Adipose tissue (tissue), 3 donors: ENCODE data around the gene PHF3. TPM values are rescaled to one million over a fixed set of nuclear protein-coding genes. Genes with fewer than 3 reads are reported as not detected.

Experiments
- H3K27ac ChIP-seq: one replicate; pipeline ENCODE4 v1.5.1; 2013; ENCODE audit warnings: low read depth, low read length
- WGBS, 3 donors: extraction: QIAGEN DNeasy Blood & Tissue Kit; methylation state at CpG; one replicate each; pipeline ENCODE4 v1.1.7; 2013; 5-methylcytosine and 5-hydroxymethylcytosine counted together
- polyA plus RNA-seq, 3 donors: library from polyadenylated mRNA; stranded (reverse); fragments of 200-250 nt; gene quantifications; one replicate each; pipeline ENCODE4 v1.2.3, GENCODE V29; 2013
- donor health status: healthy with polysubstance abuse.
- donor health status: Bipolar disorder and iron deficiency.
- donor health status: healthy.

PHF3 gene
- polyA plus RNA-seq, 3 donors: 9.8 to 17.2 (median 11.8) TPM

DNA sequence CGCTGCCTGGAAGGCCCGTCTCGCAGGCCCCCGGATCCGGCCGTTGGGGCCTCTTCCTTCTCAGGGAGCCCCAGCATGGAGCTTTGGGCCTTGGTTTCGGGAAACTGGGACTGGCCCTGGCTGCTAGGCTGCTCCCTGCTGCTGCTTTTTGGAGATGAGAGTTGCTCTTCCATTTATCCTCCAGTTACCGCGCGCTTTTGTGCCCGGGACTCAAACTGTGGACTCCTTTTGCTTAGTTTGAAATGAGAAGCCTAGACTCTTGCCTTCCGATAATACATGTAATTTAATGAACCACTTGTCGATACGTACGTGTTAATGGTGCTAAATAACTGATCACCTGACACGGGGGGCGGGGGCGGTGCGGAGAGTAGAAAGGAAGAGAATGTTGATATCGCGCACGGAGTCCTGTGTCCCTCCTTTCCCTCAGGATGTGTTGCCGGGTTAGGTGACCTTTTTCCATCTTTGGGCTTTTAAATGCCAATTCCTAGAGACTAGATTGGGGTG is 968 bp downstream of the PHF3 start:
- WGBS, 3 donors: 0 to 1% (median 0%) methylated on average over 22 to 23 of the region's 23 CpGs
- peak overlapping the region; percentile 92 for H3K27ac ChIP-seq

DNA sequence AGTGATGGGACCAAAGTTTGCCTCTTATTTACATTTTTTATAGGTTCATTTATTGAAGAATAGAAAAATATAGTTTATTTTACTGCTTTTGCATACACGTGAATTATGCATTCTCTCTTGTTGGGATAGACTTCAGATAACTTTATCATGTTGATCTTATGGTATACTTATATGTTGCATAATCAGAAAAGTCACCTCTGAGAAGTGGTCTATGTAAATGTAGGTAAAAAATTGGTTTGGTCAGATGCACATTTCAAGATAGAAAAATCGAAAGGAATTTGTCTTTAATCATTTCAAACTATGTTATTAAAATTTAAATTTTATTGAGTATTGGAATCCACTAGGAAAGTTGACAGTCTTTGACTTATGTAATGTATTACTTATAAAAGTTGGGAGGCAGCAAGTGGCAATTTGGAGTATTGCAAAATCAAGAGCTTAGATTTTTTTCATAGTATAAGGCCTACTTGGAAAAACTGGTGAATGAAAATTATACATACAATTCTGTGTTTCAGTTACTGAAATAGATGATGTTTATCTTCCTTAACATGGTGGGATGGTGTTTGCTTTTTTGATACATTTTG is 2.4 kb downstream of the PHF3 start:
- WGBS, 3 donors: 26 to 46% (median 45%) methylated on average over 2 of the region's 2 CpGs
- H3K27ac ChIP-seq: no peak overlapping the region

DNA sequence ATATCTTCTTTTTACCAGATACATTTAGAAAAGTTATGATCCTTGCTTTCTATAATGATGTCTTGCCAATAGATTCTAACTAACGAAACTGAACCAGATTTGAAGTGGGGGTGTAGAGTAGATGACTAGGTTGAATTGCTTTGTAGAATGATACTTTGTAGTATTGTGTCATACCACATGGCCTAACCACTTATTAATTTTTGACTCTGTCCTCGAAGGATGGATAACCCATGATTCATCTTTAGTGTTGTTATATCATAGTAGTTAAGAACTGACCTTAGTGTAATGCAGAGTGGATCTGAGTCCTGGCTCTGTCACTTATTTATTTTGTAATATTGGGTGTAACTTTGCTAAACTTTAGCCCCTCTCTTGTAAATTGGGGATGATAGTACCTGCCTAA is 4.5 kb downstream of the PHF3 start:
- H3K27ac ChIP-seq: no peak overlapping the region
- 52 to 66% (median 56%) methylated on average over 2 of the region's 2 CpGs for WGBS, 3 donors

DNA sequence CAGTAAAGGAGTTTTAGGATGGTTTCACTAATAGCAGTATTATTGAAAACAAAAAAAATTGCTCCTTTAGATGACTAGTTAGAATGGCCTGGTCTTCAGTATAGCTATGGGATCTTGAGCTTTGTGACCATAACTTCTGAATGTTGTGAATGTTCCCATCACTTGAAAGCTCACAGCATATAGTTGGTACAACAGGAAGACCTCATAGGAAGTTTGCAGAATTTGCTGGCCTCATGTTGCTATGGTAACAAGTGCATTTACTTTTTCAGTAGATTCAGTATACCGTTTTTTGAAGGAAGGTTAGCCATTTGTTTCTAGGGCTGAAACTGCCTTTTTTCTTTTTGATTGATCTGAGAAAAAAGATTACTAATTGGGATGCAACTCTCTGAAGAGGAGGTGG is 8.3 kb downstream of the PHF3 start:
- 3 to 8% (median 4%) methylated on average over 1 of the region's 1 CpG for WGBS, 3 donors
- H3K27ac ChIP-seq: no peak overlapping the region

DNA sequence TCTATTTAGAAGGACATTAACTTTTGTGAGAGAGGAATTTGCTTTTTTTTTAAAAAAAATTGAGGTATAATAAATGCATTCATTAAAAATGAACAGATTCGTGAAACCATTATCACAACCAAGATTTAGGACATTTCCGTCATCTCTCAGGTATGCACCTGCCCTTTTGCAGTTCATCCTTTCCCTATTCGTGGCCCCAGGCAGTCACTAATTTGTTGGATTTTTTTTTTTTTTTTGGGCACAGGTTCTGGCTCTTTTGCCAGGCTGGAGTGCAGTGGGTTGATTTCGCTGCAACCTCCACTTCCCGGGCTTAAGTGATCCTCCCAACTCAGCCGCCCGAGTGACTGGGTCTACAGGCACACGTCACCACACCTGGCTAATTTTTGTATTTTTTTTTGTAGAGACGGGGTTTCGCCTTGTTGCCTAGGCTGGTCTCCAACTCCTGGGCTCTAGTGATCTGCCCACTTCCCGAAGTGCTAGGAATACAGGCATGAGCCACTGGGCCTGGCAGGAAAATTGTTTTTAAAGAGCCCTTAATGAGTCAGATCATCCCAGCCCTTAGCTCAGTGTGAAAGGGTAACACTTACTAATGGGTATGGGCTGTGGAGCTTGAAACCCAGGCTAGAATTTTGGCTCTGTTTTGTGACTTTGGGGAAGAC is 9.2 kb downstream of the PHF3 start:
- H3K27ac ChIP-seq: no peak overlapping the region
- 82 to 87% (median 86%) methylated on average over 11 of the region's 11 CpGs for WGBS, 3 donors

DNA sequence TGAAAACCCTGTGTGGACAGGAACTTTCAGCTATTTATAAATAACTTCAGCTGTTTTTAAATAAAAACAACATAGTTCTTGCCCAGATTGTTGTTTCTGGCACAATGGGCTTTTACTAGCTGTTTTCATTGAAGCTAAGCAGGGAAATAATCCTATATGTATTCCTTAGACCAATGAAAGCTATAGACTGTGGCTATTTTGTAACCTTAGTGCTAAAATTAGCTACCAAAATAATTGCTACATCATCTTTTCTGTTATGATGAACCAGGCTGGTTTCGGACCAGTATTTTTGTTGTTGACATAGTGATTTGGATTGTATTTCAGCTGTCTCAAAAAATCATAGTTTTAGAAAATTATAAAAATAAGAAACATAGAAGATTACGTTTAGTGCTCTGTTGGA is 13.7 kb downstream of the PHF3 start:
- no peak overlapping the region for H3K27ac ChIP-seq
- WGBS, 3 donors: 46 to 70% (median 49%) methylated on average over 2 of the region's 2 CpGs

DNA sequence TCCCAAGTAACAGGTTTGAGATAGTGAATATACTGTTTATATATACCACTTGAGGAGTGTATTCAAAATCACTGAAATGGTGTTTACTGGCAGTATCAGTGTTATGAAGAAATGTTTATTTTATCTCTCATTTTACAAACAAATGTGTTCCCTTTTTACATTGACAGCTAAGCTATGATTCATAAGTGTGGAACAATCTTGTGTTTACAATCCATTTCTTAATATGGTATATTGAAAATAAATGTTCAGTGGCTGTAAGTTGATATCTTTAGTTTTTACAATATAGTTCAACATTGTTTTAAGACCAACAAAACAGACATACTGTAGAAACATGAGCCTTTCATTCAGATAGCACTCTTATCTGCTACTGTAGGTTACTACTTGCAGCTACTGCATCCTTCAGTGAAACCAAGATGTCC is 14.3 kb downstream of the PHF3 start:
- H3K27ac ChIP-seq: no peak overlapping the region

DNA sequence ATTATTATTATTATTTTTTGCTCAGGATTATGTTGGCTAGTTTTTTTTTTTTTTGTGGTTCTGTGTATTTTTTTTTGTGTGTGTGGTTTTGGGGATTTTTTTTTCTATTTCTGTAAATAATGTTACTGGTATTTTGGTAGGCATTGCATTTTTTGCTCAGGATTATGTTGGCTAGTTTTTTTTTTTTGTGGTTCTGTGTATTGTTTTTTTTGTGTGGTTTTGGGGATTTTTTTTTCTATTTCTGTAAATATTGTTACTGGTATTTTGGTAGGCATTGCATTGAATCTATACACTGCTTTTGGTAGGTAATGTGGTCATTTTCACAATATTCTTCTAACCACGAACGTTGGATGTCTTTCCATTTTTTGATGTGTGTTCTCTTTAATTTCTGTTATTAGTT is 17.4 kb downstream of the PHF3 start:
- 51 to 84% (median 65%) methylated on average over 2 of the region's 2 CpGs for WGBS, 3 donors
- no peak overlapping the region for H3K27ac ChIP-seq

DNA sequence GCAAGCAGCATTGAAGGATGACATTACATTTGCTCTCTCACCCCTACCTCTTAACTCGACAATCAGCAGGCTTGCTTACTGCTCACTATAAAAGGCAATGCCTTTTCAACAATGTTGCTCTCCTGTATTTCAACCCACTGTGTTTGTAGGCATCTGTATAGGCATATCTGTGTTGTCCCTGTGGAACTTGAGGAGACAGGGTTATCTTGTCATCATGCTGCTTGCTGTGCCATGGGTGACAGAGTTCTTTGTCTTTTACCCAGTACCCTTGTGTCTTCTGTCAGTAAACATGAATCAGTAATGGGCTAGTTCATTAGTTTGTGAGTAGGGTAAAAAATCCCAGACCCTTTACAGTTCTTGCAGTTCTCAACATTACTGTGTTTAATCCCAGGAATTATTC is 25.2 kb downstream of the PHF3 start:
- 54 to 80% (median 64%) methylated on average over 1 of the region's 1 CpG for WGBS, 3 donors
- H3K27ac ChIP-seq: no peak overlapping the region

DNA sequence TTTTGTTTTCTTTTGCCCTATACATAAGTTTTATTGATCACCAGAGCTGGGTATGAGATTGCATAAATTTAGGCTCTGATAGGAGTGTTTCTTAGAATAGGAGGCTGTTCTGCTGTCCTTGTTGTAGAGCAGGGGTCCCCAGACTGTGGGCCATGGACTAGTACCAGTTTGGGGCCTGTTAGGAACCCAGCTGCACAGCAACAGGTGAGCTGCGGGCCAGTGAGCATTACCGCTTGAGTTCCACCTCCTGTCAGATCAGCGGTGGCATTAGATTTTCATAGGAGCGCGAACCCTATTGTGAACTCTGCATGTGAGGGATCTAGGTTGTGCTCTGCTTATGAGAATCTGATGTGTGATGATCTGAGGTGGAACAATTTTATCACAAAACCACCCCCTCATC is 26.2 kb downstream of the PHF3 start:
- H3K27ac ChIP-seq: no peak overlapping the region
- 97 to 98% (median 98%) methylated on average over 5 of the region's 5 CpGs for WGBS, 3 donors

DNA sequence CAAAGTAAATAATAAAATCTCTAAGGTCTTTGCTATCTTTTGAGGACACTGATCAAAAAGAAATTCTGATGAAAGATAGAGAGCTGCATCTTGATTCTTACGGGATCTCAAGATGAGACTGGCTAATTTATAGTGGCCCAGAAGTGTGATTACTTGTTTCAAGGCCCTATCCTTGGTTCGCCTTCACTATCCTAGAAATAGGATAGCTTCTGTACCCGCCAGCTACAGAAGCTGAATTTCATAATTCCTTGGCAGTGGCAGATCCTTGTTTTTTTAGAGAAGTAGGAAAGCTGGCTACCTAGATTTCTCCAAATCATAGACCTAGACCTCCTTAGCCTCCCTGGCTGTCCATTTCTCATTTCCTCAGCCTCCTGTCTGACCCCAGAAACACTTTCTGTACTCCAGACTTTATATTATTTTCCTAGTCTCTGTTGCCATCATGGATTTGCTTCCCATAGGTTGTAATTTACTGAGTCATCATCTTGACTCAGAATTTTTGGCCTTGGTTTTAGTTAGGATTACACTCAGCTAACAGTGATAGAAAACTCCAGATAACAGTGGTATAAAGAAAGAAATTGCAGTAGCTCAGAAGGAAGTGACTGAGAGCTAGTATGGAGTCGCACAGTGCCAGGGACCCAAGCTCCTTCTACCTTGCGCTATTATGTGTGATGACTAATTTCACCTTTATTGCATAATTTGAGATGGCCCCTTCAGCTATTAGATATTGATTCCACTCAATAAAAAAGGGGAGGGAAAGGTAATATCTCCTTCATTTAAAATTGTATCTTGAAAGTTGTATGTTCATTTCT is 27.7 kb downstream of the PHF3 start:
- 74 to 87% (median 80%) methylated on average over 5 of the region's 5 CpGs for WGBS, 3 donors
- no peak overlapping the region for H3K27ac ChIP-seq

DNA sequence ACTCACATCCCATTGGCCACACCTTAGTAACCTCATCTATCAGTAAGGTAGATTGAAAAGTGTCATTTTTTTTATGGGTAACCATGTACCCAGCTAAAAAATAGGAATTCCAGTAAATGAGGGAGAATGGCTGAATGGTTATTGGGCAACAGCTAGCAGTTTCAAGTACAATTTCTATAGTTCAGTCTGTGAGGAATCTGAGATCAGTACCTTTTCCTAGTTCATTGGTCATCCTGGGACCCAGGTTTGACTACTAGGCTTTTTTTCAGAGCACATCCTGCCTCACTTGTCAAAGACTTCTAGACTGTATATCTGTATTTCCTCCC is 28.3 kb downstream of the PHF3 start:
- no peak overlapping the region for H3K27ac ChIP-seq

DNA sequence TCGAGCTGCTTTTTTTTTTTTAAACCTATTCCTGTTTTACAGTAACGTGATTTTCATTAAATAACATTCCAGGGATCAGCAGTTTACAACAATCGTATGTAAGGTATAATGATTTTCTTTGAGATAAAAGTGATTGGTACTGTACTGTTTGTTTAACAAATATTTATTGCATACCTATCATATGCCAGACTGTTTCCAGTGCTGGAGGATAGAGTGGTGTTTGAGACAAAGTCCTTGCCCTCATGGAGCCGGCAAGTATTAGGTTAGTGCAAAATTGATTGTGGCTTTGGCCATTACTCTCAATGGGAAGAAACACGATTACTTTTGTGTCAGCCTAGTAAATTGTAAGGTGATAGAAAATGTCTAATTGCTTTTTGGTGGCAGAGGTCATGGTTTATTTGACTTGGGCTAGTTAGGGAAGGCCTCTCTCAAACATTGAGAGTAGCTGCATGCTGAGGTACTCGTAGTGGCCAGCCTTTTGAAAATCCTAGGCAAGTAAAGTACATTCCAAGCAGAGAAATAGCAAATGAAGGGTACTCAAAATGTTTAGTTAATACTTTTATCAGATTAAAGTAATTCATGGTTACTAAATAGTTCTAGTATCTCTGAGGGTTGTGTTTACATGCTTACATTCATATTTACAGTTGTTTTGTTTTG is 35.6 kb downstream of the PHF3 start:
- WGBS, 3 donors: 39 to 89% (median 71%) methylated on average over 6 of the region's 6 CpGs
- H3K27ac ChIP-seq: no peak overlapping the region

DNA sequence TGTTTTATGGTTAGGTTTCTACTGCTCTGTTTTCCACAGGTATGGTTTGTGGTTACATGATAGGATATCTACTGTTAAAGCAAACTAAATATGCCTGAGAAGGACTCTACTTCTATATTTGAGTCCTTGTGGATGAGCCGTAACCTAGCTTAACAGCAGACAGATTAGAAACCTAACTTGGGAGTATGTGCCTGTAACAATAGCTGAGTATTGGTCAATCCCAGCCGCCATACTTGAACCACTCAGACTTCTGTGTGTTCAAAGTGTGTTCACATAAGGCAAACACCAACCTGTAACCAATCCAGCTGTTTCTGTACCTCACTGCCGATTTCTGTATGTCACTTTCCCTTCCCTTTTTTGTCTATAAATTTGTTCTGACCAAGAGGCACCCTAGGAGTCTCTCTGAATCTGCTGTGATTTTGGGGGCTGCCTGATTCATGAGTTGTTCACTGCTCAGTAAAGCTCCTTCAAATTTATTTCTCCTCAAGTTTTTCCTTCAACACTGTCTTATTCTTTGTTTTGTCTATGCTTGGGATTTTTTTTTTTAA is 37.1 kb downstream of the PHF3 start:
- H3K27ac ChIP-seq: no peak overlapping the region
- WGBS, 3 donors: 87 to 93% (median 89%) methylated on average over 3 of the region's 3 CpGs

DNA sequence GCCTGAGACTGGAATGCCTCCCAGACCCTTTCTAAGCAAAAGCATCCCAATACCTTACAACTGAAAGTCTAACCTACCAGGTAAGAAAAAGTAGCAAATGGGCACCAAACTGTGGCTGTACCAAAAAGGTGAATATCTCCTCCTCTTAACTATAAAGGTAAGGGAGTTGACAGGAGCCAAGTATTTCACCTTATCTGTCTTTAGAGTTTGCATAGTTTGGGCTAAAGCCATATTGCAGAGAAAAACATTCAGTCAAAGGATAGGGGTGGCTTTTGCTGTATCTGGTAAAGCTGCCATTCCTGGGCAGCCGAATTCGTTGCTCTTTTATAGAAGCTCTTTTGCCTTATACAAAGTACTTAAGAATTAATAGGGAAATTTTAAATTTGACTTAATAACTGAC is 38.1 kb downstream of the PHF3 start:
- H3K27ac ChIP-seq: no peak overlapping the region
- WGBS, 3 donors: 51 to 92% (median 81%) methylated on average over 2 of the region's 2 CpGs

DNA sequence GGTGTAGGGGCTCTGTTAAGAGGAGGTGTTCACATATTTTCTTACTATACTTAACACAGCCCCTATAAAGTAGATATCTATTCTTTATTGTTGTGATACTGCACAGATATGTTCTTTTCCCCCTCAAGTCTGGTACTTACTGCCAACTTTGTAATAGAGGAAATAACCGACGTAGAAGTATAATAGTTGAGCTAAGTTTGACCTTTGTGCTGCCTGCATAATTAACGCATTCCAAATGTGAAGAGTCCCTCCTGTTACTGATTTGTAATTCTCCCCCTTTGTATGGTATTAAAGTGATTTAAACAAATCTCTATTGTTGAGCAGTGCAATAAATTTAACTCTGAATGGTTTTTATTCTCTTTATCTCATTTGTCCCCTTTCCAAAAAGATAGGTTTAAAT is 39.0 kb downstream of the PHF3 start:
- no peak overlapping the region for H3K27ac ChIP-seq
- WGBS, 3 donors: 33 to 56% (median 41%) methylated on average over 3 of the region's 3 CpGs

DNA sequence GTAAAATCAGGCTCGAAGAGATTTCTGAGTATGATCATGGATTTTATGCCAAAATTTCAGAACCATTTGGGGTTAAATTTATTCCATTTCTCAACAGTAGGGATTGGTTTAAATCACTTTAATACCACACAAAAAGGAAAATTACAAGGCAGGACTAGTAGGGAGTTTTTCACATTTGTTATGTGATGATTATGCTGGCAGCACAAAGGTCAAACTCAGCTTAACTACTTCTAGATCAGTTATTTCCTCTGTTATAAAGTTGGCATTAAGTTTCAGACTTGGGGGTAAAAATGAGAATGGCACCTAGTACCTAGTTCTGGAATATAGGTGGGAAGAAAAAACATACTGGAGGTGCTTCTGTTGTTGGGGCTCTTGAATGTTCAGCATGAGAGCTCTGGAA is 39.5 kb downstream of the PHF3 start:
- 71 to 81% (median 79%) methylated on average over 1 of the region's 1 CpG for WGBS, 3 donors
- no peak overlapping the region for H3K27ac ChIP-seq

DNA sequence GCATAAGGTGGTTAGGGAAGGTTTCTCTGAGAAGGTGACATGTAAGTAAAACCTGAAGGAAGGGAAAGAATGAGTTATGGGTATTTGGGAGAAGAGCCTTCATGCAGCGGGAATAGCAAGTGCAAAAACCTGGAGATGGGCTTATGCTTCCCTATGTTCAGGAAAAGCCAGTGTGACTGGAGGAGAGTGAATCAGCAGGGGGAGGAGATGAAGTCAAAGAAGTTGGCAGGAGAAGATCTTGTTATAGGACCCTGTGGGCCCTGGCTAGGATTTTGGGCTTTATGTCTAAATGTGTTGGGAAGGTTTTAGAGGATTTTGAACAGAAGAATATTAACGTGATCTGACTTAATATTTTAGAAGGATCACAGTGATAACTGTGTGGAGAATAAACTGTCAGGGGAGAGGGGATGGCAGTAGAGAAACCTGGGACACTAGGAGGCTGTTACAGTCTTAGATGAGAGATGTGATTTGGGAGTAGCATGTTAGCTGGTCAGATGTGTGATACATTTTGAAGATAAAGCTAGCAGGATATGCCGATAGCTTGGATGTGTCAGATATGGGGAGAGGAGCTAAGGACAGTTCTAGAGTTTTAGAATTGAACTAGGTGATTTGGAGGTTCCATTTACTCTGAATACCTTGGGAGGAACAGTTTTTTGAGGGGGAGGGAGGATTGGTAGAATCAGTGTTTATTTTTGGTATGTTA is 41.0 kb downstream of the PHF3 start:
- WGBS, 3 donors: 81 to 85% (median 83%) methylated on average over 3 of the region's 3 CpGs
- H3K27ac ChIP-seq: no peak overlapping the region
